HEK293 (cell line): Measurements from ENCODE around the gene PRODH2.

Source experiments
- GLI2 ChIP-seq: fragments of 450-650 bp; formaldehyde crosslinking; IDR thresholded peaks from 2 replicates; pipeline ENCODE4; 2017; ENCODE audit warnings: missing biosample characterization, missing genetic modification characterization, low read depth, borderline replicate concordance
- OVOL3 ChIP-seq: fragments of 450-650 bp; formaldehyde crosslinking; IDR thresholded peaks from 2 replicates; pipeline ENCODE4 v1.5.1; 2016; ENCODE audit warnings: missing biosample characterization, missing genetic modification characterization
- PBX3 ChIP-seq: sonication (generic); formaldehyde crosslinking; IDR thresholded peaks from 2 replicates; pipeline ENCODE4 v1.8.1; 2022; ENCODE audit warnings: mild to moderate bottlenecking, moderate library complexity, missing genetic modification reagents
- PRDM1 ChIP-seq: fragments of 450-650 bp; formaldehyde crosslinking; IDR thresholded peaks from 2 replicates; pipeline ENCODE4; 2016; ENCODE audit warnings: missing biosample characterization, missing genetic modification characterization
- SCRT1 ChIP-seq: fragments of 450-650 bp; formaldehyde crosslinking; IDR thresholded peaks from 2 replicates; pipeline ENCODE4 v1.5.1; 2016; ENCODE audit warnings: missing biosample characterization, missing genetic modification characterization, borderline replicate concordance
- SCRT2 ChIP-seq: fragments of 450-650 bp; formaldehyde crosslinking; IDR thresholded peaks from 2 replicates; pipeline ENCODE4 v1.5.1; 2016; ENCODE audit warnings: missing biosample characterization, missing genetic modification characterization
- SETDB1 ChIP-seq: IDR thresholded peaks from one replicate; pipeline ENCODE4 v1.6.1; 2017; ENCODE audit warnings: mild to moderate bottlenecking, low read length, moderate library complexity, mixed read lengths; ENCODE audit not compliant: insufficient read length
- YY1 ChIP-seq: fragments of 450-650 bp; formaldehyde crosslinking; IDR thresholded peaks from 2 replicates; pipeline ENCODE4 v1.5.1; 2018; ENCODE audit warnings: missing biosample characterization, missing genetic modification characterization
- ZBTB20 ChIP-seq: fragments of 450-650 bp; formaldehyde crosslinking; IDR thresholded peaks from 2 replicates; pipeline ENCODE4 v1.5.1; 2016; ENCODE audit warnings: missing biosample characterization, missing genetic modification characterization
- ZBTB44 ChIP-seq: fragments of 450-650 bp; IDR thresholded peaks from 2 replicates; pipeline ENCODE4 v1.5.1; 2018; ENCODE audit warnings: missing biosample characterization, mild to moderate bottlenecking, missing genetic modification characterization
- ZFP41 ChIP-seq: fragments of 450-650 bp; formaldehyde crosslinking; IDR thresholded peaks from 2 replicates; pipeline ENCODE4 v1.5.1; 2016; ENCODE audit warnings: missing biosample characterization, missing genetic modification characterization, borderline replicate concordance
- ZNF112 ChIP-seq: fragments of 450-650 bp; formaldehyde crosslinking; IDR thresholded peaks from 2 replicates; pipeline ENCODE4 v1.5.0; 2017; ENCODE audit warnings: missing biosample characterization, missing genetic modification characterization
- ZNF155 ChIP-seq: fragments of 450-650 bp; formaldehyde crosslinking; IDR thresholded peaks from 2 replicates; pipeline ENCODE4 v1.5.1; 2016; ENCODE audit warnings: missing biosample characterization, missing genetic modification characterization
- ZNF169 ChIP-seq: fragments of 450-650 bp; formaldehyde crosslinking; IDR thresholded peaks from 2 replicates; pipeline ENCODE4 v1.5.1; 2016; ENCODE audit warnings: missing biosample characterization, missing genetic modification characterization
- ZNF184 ChIP-seq: fragments of 450-650 bp; IDR thresholded peaks from 2 replicates; pipeline ENCODE4 v1.5.1; 2018; ENCODE audit warnings: missing biosample characterization, mild to moderate bottlenecking, missing genetic modification characterization
- ZNF211 ChIP-seq: fragments of 450-650 bp; formaldehyde crosslinking; IDR thresholded peaks from 2 replicates; pipeline ENCODE4 v1.5.1; 2016; ENCODE audit warnings: low read depth, missing biosample characterization, missing genetic modification characterization
- ZNF214 ChIP-seq: fragments of 450-650 bp; formaldehyde crosslinking; IDR thresholded peaks from 2 replicates; pipeline ENCODE4 v1.5.1; 2017; ENCODE audit warnings: missing biosample characterization, mild to moderate bottlenecking, missing genetic modification characterization, borderline replicate concordance
- ZNF23 ChIP-seq: fragments of 450-650 bp; formaldehyde crosslinking; IDR thresholded peaks from 2 replicates; pipeline ENCODE4 v1.5.1; 2016; ENCODE audit warnings: missing biosample characterization, missing genetic modification characterization, borderline replicate concordance
- ZNF280D ChIP-seq: fragments of 450-650 bp; formaldehyde crosslinking; IDR thresholded peaks from 2 replicates; pipeline ENCODE4 v1.5.1; 2016; ENCODE audit warnings: missing biosample characterization, missing genetic modification characterization
- ZNF362 ChIP-seq: fragments of 450-650 bp; formaldehyde crosslinking; IDR thresholded peaks from 2 replicates; pipeline ENCODE4 v1.5.1; 2016; ENCODE audit warnings: missing biosample characterization, missing genetic modification characterization
- ZNF366 ChIP-seq: fragments of 450-650 bp; formaldehyde crosslinking; conservative IDR thresholded peaks from 2 replicates; pipeline ENCODE4 v1.5.1; 2016; ENCODE audit warnings: missing biosample characterization, missing genetic modification characterization
- ZNF398 ChIP-seq: fragments of 450-650 bp; formaldehyde crosslinking; IDR thresholded peaks from 2 replicates; pipeline ENCODE4 v1.5.1; 2017; ENCODE audit warnings: missing biosample characterization, missing genetic modification characterization
- ZNF510 ChIP-seq: fragments of 450-650 bp; formaldehyde crosslinking; IDR thresholded peaks from 2 replicates; pipeline ENCODE4 v1.5.1; 2018; ENCODE audit warnings: mild to moderate bottlenecking, missing genetic modification characterization, missing biosample characterization; ENCODE audit not compliant: insufficient replicate concordance
- ZNF513 ChIP-seq: fragments of 450-650 bp; IDR thresholded peaks from 2 replicates; pipeline ENCODE4 v1.5.1; 2018; ENCODE audit warnings: missing biosample characterization, missing genetic modification characterization
- ZNF639 ChIP-seq: fragments of 450-650 bp; formaldehyde crosslinking; IDR thresholded peaks from 2 replicates; pipeline ENCODE4 v1.5.1; 2016; ENCODE audit warnings: missing biosample characterization, missing genetic modification characterization
- ZNF701 ChIP-seq: fragments of 450-650 bp; formaldehyde crosslinking; IDR thresholded peaks from 2 replicates; pipeline ENCODE4 v1.5.1; 2016; ENCODE audit warnings: missing biosample characterization, missing genetic modification characterization
- ZNF768 ChIP-seq: fragments of 450-650 bp; formaldehyde crosslinking; IDR thresholded peaks from 2 replicates; pipeline ENCODE4 v1.5.1; 2018; ENCODE audit warnings: missing biosample characterization, mild to moderate bottlenecking, missing genetic modification characterization

PRODH2 gene

GRCh38 chr19:35757749-35758608 is 54.7 kb downstream of the PRODH2 start, which contains the start of gene PROSER3 (continued):
- TF ChIP-seq ZNF280D (tag by site-specific recombination) = peak; percentile 37; the same call in 1 of the 2 replicates
- no peak for TF ChIP-seq ZFP41
- no peak for TF ChIP-seq ZNF768 (tag by site-specific recombination)
- no peak for TF ChIP-seq SETDB1
- peak; percentile 81 for TF ChIP-seq ZBTB20
- TF ChIP-seq PRDM1 (tag by site-specific recombination) = no peak
- peak; percentile 68; the same call in 1 of the 2 replicates for TF ChIP-seq ZBTB44 (tag by site-specific recombination)
- no peak for TF ChIP-seq ZNF184 (tag by site-specific recombination)
- TF ChIP-seq ZNF510 (tag by site-specific recombination) = no peak
- peak; percentile 94 for TF ChIP-seq PBX3 (CRISPR knock-in tag)
- peak; percentile 93 for TF ChIP-seq OVOL3 (tag by site-specific recombination)
- TF ChIP-seq ZNF169 (tag by site-specific recombination) = no peak
- peak; percentile 94 for TF ChIP-seq YY1 (tag by site-specific recombination)
- no peak for TF ChIP-seq ZNF398 (tag by site-specific recombination)
- TF ChIP-seq ZNF23 (tag by site-specific recombination) = no peak
- no peak for TF ChIP-seq ZNF366 (tag by site-specific recombination)
- TF ChIP-seq ZNF362 (tag by site-specific recombination) = no peak
- no peak for TF ChIP-seq ZNF701
- TF ChIP-seq ZNF214 = no peak
- no peak for TF ChIP-seq ZNF112 (tag by site-specific recombination)
- no peak for TF ChIP-seq ZNF513 (tag by site-specific recombination)
- peak; percentile 66 for TF ChIP-seq SCRT2 (tag by site-specific recombination)
- TF ChIP-seq ZNF639 (tag by site-specific recombination) = peak; percentile 84
- no peak for TF ChIP-seq GLI2 (tag by site-specific recombination)
- no peak for TF ChIP-seq SCRT1 (tag by site-specific recombination)
- TF ChIP-seq ZNF155 (tag by site-specific recombination) = no peak
- TF ChIP-seq ZNF211 = no peak
